Measurements from ENCODE around the gene MAPK8.
"Not testable (repeated sequence)": the region's sequence is repeated elsewhere in the genome, so short reads cannot be mapped to it uniquely, and the experiment has no call there.

The MAPK8 gene

GRCh38 chr10:48335788-48336187 lies 29.3 kb downstream of the MAPK8 start:
- H3K4me3 ChIP-seq (ENCODE audit: low read depth, low read length), result no peak overlapping the region

GRCh38 chr10:48336978-48337599 lies 30.6 kb downstream of the MAPK8 start:
- TF ChIP-seq CTCF (IDR thresholded peaks at IDR 0.05; ENCODE audit: low read depth, low read length), result no peak
- H3K4me3 ChIP-seq (ENCODE audit: low read depth, low read length), result no peak overlapping the region

More at GRCh38 chr10:48335788-48336187, 29.3 kb downstream of the MAPK8 start:
- no peak for TF ChIP-seq CTCF (IDR thresholded peaks at IDR 0.05; ENCODE audit: low read depth, low read length)

GRCh38 chr10:48340734-48341133 lies 34.3 kb downstream of the MAPK8 start:
- TF ChIP-seq CTCF (IDR thresholded peaks at IDR 0.05; ENCODE audit: low read depth, low read length), result no peak
- no peak overlapping the region for H3K4me3 ChIP-seq (ENCODE audit: low read depth, low read length)

- TF ChIP-seq CTCF (IDR thresholded peaks at IDR 0.05; ENCODE audit: low read depth, low read length), result no peak
- no peak overlapping the region for H3K4me3 ChIP-seq (ENCODE audit: low read depth, low read length)
Measured at GRCh38 chr10:48343106-48343505, 36.6 kb downstream of the MAPK8 start.

- no peak for TF ChIP-seq CTCF (IDR thresholded peaks at IDR 0.05; ENCODE audit: low read depth, low read length)
- H3K4me3 ChIP-seq (ENCODE audit: low read depth, low read length), result no peak overlapping the region
Measured at GRCh38 chr10:48343921-48344598, 37.6 kb downstream of the MAPK8 start.

- not testable (repeated sequence) for H3K4me3 ChIP-seq (ENCODE audit: low read depth, low read length)
Measured at GRCh38 chr10:48346248-48346647, 39.8 kb downstream of the MAPK8 start.

GRCh38 chr10:48347539-48347938 lies 41.1 kb downstream of the MAPK8 start:
- not testable (repeated sequence) for H3K4me3 ChIP-seq (ENCODE audit: low read depth, low read length)

GRCh38 chr10:48347943-48348342 lies 41.5 kb downstream of the MAPK8 start:
- not testable (repeated sequence) for H3K4me3 ChIP-seq (ENCODE audit: low read depth, low read length)

- H3K4me3 ChIP-seq (ENCODE audit: low read depth, low read length), result no peak overlapping the region
- no peak for TF ChIP-seq CTCF (IDR thresholded peaks at IDR 0.05; ENCODE audit: low read depth, low read length)
Measured at GRCh38 chr10:48353246-48353645, 46.8 kb downstream of the MAPK8 start.
